ENCODE results near the gene CANT1. TPM values are rescaled to one million over a fixed set of nuclear protein-coding genes. Genes with fewer than 3 reads are reported as not detected.

CANT1 gene
- total RNA-seq, 1 experiment from 2014 or later, result 54.2 TPM

DNA sequence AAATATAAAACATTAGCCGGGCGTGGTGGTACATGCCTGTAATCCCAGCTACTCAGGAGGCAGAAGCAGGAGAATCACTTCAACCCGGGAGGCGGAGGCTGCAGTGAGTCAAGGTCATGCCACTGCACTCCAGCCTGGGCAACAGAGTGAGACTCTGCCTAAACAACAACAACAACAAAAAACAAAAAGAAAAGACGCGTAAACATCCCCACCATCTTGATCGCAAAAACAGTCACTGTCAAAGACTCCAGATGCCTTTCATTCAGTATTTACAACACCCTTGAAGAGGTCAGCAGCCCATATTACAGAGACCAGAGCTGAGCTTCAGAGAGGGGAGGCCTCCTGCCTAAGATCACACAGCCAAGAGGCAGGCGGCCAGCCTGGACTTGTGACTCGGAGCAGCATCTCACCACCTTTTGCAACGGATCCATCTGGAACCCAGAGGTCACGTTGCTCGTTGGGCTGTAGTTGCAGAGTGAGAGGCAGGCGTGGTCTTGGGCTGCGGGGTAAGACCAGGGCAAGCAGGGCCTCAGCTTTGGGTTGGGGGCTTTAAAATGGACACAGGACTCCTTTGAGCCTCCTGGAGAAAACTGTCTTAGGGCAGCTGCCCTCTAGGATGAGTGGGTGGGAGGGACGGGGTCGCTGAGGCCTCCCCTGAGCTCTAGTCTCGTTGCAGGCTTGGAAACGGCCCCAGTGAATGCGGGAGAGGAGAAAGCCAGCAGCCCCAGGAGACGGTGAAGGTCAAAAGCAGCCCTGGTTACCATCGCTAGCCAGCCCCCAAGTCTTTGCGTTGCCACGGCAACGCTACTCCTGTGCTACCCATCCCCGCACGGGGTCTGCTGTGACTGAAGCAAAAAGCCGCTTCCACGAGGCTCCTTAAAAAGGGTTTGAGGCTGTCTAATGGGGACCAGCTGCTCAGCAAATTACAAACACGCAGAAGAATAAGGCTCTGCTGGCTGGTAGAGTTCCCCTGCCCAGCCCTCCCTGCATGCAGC, 55.9 kb downstream of the CANT1 start:
- Histone ChIP-seq H3K27me3 (replicated peaks; ENCODE audit: insufficient read depth, low read depth, low read length, poor library complexity) (no peaks in the 10 kb centered on the region), H3K4me3 (ENCODE audit: low read depth, low read length, poor library complexity, severe bottlenecking) (no peak overlapping the region), H3K9me3 (ENCODE audit: low read depth, low read length, poor library complexity, severe bottlenecking) (peaks cover 16% of the 10 kb centered on the region), H3K4me1 (ENCODE audit: insufficient read depth, low read length, poor library complexity, severe bottlenecking) (no peaks in the 10 kb centered on the region), H3K36me3 (ENCODE audit: insufficient read depth, low read length, poor library complexity, severe bottlenecking) (no peaks in the 10 kb centered on the region), H3K27ac (ENCODE audit: low read depth, low read length, poor library complexity, severe bottlenecking) (no peak overlapping the region)
- intact Hi-C loops (cut with micrococcal nuclease; ENCODE audit: unreplicated experiment), result no loop called here
- POLR2A ChIA-PET (ENCODE audit: low non-redundant PET), result no interaction called here
- BruUV-seq (replicated peaks), result no TSS peak
- DNase-seq (ENCODE audit: low spot score), result no peak
- TF ChIP-seq EZH2 (IDR thresholded peaks at IDR 0.05; ENCODE audit: borderline replicate concordance, low read depth, low read length, poor library complexity, severe bottlenecking) (no peak), CTCF (conservative IDR thresholded peaks at IDR 0.05; ENCODE audit: low read depth, low read length) (no peak)
- CTCF ChIA-PET, result no interaction called here

DNA sequence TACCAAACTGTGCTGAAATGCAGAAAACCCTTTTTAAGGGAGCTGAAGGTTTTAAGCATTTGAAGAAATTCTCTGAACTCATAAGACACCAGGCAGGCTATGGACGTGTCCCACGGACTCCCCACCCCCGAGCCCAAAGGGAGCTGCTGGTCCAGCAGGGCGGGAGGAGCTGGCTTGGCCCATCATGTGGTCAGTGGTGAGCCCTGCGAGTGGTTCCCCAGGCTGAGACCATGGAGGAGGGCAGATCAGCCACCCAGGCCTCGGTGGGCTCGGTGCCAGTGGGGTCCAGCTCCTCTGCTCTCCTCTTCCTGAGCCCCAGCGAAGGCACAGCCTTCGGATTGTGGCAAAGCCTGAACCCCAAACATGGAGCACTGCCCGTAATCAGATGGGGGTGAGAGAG, 56.9 kb downstream of the CANT1 start:
- Histone ChIP-seq H3K4me3 (ENCODE audit: low read depth, low read length, poor library complexity, severe bottlenecking) (no peak overlapping the region), H3K4me1 (ENCODE audit: insufficient read depth, low read length, poor library complexity, severe bottlenecking) (no peaks in the 10 kb centered on the region), H3K36me3 (ENCODE audit: insufficient read depth, low read length, poor library complexity, severe bottlenecking) (no peaks in the 10 kb centered on the region), H3K27ac (ENCODE audit: low read depth, low read length, poor library complexity, severe bottlenecking) (no peak overlapping the region), H3K9me3 (ENCODE audit: low read depth, low read length, poor library complexity, severe bottlenecking) (peaks cover 16% of the 10 kb centered on the region), H3K27me3 (replicated peaks; ENCODE audit: insufficient read depth, low read depth, low read length, poor library complexity) (no peaks in the 10 kb centered on the region)
- ChIA-PET CTCF (no interaction called here), POLR2A (ENCODE audit: low non-redundant PET) (interaction anchor here (0.7 kb wide), 1 partner anchor 13 kb away, joined by 3 read pairs; no protein-coding TSS in a partner anchor)
- DNase-seq (ENCODE audit: low spot score), result no peak
- intact Hi-C loops (cut with micrococcal nuclease; ENCODE audit: unreplicated experiment), result no loop called here
- no TSS peak for BruUV-seq (replicated peaks)
- TF ChIP-seq CTCF (conservative IDR thresholded peaks at IDR 0.05; ENCODE audit: low read depth, low read length) (no peak), EZH2 (IDR thresholded peaks at IDR 0.05; ENCODE audit: borderline replicate concordance, low read depth, low read length, poor library complexity, severe bottlenecking) (no peak)

GRCh38 chr17:78951967-78952551, 57.5 kb downstream of the CANT1 start:
- no peaks in the 10 kb centered on the region for H3K4me1 ChIP-seq (ENCODE audit: insufficient read depth, low read length, poor library complexity, severe bottlenecking)
- H3K4me3 ChIP-seq (ENCODE audit: low read depth, low read length, poor library complexity, severe bottlenecking), result no peak overlapping the region
- ChIA-PET CTCF (interaction anchor here (0.7 kb wide), 1 partner anchor 19 kb away, joined by 3 read pairs; no protein-coding TSS in a partner anchor), POLR2A (ENCODE audit: low non-redundant PET) (interaction anchor here (0.7 kb wide), 1 partner anchor 14 kb away, joined by 3 read pairs; no protein-coding TSS in a partner anchor)
- H3K36me3 ChIP-seq (ENCODE audit: insufficient read depth, low read length, poor library complexity, severe bottlenecking), result no peaks in the 10 kb centered on the region
- H3K27me3 ChIP-seq (replicated peaks; ENCODE audit: insufficient read depth, low read depth, low read length, poor library complexity), result no peaks in the 10 kb centered on the region
- H3K27ac ChIP-seq (ENCODE audit: low read depth, low read length, poor library complexity, severe bottlenecking), result no peak overlapping the region
- intact Hi-C loops (cut with micrococcal nuclease; ENCODE audit: unreplicated experiment), result no loop called here
- peaks cover 16% of the 10 kb centered on the region for H3K9me3 ChIP-seq (ENCODE audit: low read depth, low read length, poor library complexity, severe bottlenecking)
- no peak for DNase-seq (ENCODE audit: low spot score)
- TF ChIP-seq EZH2 (IDR thresholded peaks at IDR 0.05; ENCODE audit: borderline replicate concordance, low read depth, low read length, poor library complexity, severe bottlenecking), result no peak
- TF ChIP-seq CTCF (conservative IDR thresholded peaks at IDR 0.05; ENCODE audit: low read depth, low read length), result no peak
- no TSS peak for BruUV-seq (replicated peaks)
